ENCODE data around the gene ABHD12. TPM values are rescaled to one million over a fixed set of nuclear protein-coding genes. Genes with fewer than 3 reads are reported as not detected.

ABHD12 gene
- total and polyA plus RNA-seq, 2 experiments from 2014 or later = 69.5 to 187 TPM

GRCh38 chr20:25424536-25424935 is 33.9 kb upstream of the ABHD12 start:
- WGBS (ENCODE audit: low lambda C conversion rate, missing lambda C conversion rate) = 94% methylated on average over 3 of the region's 3 CpGs

GRCh38 chr20:25422032-25422431 is 31.4 kb upstream of the ABHD12 start:
- Histone ChIP-seq H2AFZ (no peak overlapping the region), H3K9me3 (ENCODE audit: low read depth) (no peaks in the 10 kb centered on the region), H3K4me1 (ENCODE audit: insufficient read depth) (no peaks in the 10 kb centered on the region), H3K36me3 (replicated peaks; ENCODE audit: insufficient read depth, low read depth) (no peaks in the 10 kb centered on the region), H3K27ac (no peak overlapping the region), H3K4me2 (no peak overlapping the region), H3K79me2 (no peaks in the 10 kb centered on the region), H4K20me1 (ENCODE audit: insufficient read depth, poor library complexity, severe bottlenecking) (no peaks in the 10 kb centered on the region), H3K27me3 (no peaks in the 10 kb centered on the region), H3K4me3 (no peak overlapping the region), H3K9me2 (replicated peaks; ENCODE audit: insufficient read depth) (no peaks in the 10 kb centered on the region)
- DNase-seq (ENCODE audit: low spot score) = no peak
- TF ChIP-seq, protein P1, sequence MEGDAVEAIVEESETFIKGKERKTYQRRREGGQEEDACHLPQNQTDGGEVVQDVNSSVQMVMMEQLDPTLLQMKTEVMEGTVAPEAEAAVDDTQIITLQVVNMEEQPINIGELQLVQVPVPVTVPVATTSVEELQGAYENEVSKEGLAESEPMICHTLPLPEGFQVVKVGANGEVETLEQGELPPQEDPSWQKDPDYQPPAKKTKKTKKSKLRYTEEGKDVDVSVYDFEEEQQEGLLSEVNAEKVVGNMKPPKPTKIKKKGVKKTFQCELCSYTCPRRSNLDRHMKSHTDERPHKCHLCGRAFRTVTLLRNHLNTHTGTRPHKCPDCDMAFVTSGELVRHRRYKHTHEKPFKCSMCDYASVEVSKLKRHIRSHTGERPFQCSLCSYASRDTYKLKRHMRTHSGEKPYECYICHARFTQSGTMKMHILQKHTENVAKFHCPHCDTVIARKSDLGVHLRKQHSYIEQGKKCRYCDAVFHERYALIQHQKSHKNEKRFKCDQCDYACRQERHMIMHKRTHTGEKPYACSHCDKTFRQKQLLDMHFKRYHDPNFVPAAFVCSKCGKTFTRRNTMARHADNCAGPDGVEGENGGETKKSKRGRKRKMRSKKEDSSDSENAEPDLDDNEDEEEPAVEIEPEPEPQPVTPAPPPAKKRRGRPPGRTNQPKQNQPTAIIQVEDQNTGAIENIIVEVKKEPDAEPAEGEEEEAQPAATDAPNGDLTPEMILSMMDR (IDR thresholded peaks at IDR 0.05; ENCODE audit: poor library complexity) = no peak
- no peak for TF ChIP-seq EZH2phosphoT487 (IDR thresholded peaks at IDR 0.05; ENCODE audit: low read depth, severe bottlenecking, unreplicated experiment)
- no peak for TF ChIP-seq EZH2 (IDR thresholded peaks at IDR 0.05; ENCODE audit: borderline replicate concordance)
- WGBS (ENCODE audit: low lambda C conversion rate, missing lambda C conversion rate) = 89% methylated on average over 4 of the region's 4 CpGs

More at GRCh38 chr20:25424536-25424935, 33.9 kb upstream of the ABHD12 start:
- Histone ChIP-seq H3K79me2 (no peaks in the 10 kb centered on the region), H3K9me3 (ENCODE audit: low read depth) (no peaks in the 10 kb centered on the region), H3K4me1 (ENCODE audit: insufficient read depth) (no peaks in the 10 kb centered on the region), H3K4me3 (no peak overlapping the region), H3K27me3 (no peaks in the 10 kb centered on the region), H3K36me3 (replicated peaks; ENCODE audit: insufficient read depth, low read depth) (no peaks in the 10 kb centered on the region), H2AFZ (no peak overlapping the region), H3K27ac (no peak overlapping the region), H4K20me1 (ENCODE audit: insufficient read depth, poor library complexity, severe bottlenecking) (no peaks in the 10 kb centered on the region), H3K4me2 (no peak overlapping the region), H3K9me2 (replicated peaks; ENCODE audit: insufficient read depth) (no peaks in the 10 kb centered on the region)
- no peak for DNase-seq (ENCODE audit: low spot score)
- TF ChIP-seq EZH2phosphoT487 (IDR thresholded peaks at IDR 0.05; ENCODE audit: low read depth, severe bottlenecking, unreplicated experiment) = no peak
- TF ChIP-seq EZH2 (IDR thresholded peaks at IDR 0.05; ENCODE audit: borderline replicate concordance) = no peak
- TF ChIP-seq, protein P1 (IDR thresholded peaks at IDR 0.05; ENCODE audit: poor library complexity) = no peak

DNA sequence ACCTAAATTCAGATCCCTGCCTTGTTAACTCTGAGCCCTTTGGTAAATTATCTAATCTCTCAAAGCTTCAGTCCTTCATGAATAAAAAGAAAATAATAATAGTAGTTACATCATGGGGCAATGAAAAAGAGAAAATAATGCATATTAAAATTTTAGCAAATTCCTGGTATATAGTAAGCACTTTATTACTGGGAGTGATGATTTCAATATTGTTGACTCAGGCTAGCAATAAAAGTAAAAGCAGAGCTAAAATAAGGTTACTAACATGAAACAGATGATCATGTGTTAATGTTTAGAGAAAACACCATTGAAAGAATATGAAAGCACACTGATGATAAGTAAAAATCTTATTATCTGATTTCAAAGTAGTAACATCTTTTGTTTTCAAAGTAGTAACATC is 30.5 kb upstream of the ABHD12 start:
- H3K36me3 ChIP-seq (replicated peaks; ENCODE audit: insufficient read depth, low read depth) = no peaks in the 10 kb centered on the region
- no peaks in the 10 kb centered on the region for H3K79me2 ChIP-seq
- no peak overlapping the region for H2AFZ ChIP-seq
- H3K4me1 ChIP-seq (ENCODE audit: insufficient read depth) = no peaks in the 10 kb centered on the region
- no peaks in the 10 kb centered on the region for H3K27me3 ChIP-seq
- H4K20me1 ChIP-seq (ENCODE audit: insufficient read depth, poor library complexity, severe bottlenecking) = no peaks in the 10 kb centered on the region
- no peak overlapping the region for H3K4me2 ChIP-seq
- H3K9me3 ChIP-seq (ENCODE audit: low read depth) = no peaks in the 10 kb centered on the region
- no peak overlapping the region for H3K27ac ChIP-seq
- TF ChIP-seq, protein P1 (IDR thresholded peaks at IDR 0.05; ENCODE audit: poor library complexity) = no peak
- TF ChIP-seq EZH2 (IDR thresholded peaks at IDR 0.05; ENCODE audit: borderline replicate concordance) = no peak
- no peak for TF ChIP-seq EZH2phosphoT487 (IDR thresholded peaks at IDR 0.05; ENCODE audit: low read depth, severe bottlenecking, unreplicated experiment)
- no peak overlapping the region for H3K4me3 ChIP-seq
- no peaks in the 10 kb centered on the region for H3K9me2 ChIP-seq (replicated peaks; ENCODE audit: insufficient read depth)
- DNase-seq (ENCODE audit: low spot score) = no peak

DNA sequence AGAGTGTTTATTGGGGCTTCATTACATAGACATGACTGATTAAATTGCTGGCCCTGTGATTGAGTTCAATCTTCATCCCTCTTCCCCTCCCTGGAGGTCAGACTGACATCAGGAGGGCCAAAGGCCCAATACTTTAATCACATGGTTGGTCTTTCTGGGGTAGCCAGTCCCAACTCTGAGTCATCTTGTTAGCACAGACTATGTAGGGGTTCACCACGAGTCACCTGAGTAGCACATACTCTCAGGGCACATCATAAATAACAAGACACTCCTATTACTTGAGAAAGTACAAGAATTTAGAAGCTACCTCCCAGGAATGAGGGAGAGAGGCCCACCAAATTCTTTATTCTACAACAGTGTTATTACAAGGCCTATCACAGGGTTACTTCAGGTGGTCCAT is 28.1 kb upstream of the ABHD12 start:
- Histone ChIP-seq H3K9me3 (ENCODE audit: low read depth) (no peaks in the 10 kb centered on the region), H3K4me2 (no peak overlapping the region), H3K36me3 (replicated peaks; ENCODE audit: insufficient read depth, low read depth) (no peaks in the 10 kb centered on the region), H4K20me1 (ENCODE audit: insufficient read depth, poor library complexity, severe bottlenecking) (no peaks in the 10 kb centered on the region), H3K9me2 (replicated peaks; ENCODE audit: insufficient read depth) (no peaks in the 10 kb centered on the region), H3K79me2 (no peaks in the 10 kb centered on the region), H3K4me1 (ENCODE audit: insufficient read depth) (no peaks in the 10 kb centered on the region), H3K27me3 (no peaks in the 10 kb centered on the region), H3K4me3 (no peak overlapping the region), H2AFZ (no peak overlapping the region), H3K27ac (no peak overlapping the region)
- 100% methylated on average over 1 of the region's 1 CpG for WGBS (ENCODE audit: low lambda C conversion rate, missing lambda C conversion rate)
- TF ChIP-seq, protein P1 (IDR thresholded peaks at IDR 0.05; ENCODE audit: poor library complexity) = no peak
- TF ChIP-seq EZH2phosphoT487 (IDR thresholded peaks at IDR 0.05; ENCODE audit: low read depth, severe bottlenecking, unreplicated experiment) (no peak), EZH2 (IDR thresholded peaks at IDR 0.05; ENCODE audit: borderline replicate concordance) (no peak)
- DNase-seq (ENCODE audit: low spot score) = no peak
